HepG2 (cell line): ENCODE results near the gene FMC1. TPM values are rescaled to one million over a fixed set of nuclear protein-coding genes. Genes with fewer than 3 reads are reported as not detected.
A peak's percentile ranks its signal among the peaks of the same experiment; 100 is the strongest.

Experiments used
- ATAC-seq: fragments of 200-7000 bp; cut with Tn5 transposase; 3 replicates; pipeline ENCODE4 v1.9.1; 2020; ENCODE audit warnings: mild to moderate bottlenecking, moderate library complexity
- BruUV-seq: library from RNA; stranded (reverse); fragments of 400-500 nt; replicated peaks from 2 replicates; lab custom pipeline; 2021; lab: Mats Ljungman, UMichigan
- CTCF ChIA-PET: fragments of 300-600 bp; formaldehyde crosslinking; extraction: SDS; loops from one replicate; lab custom pipeline; 2021; ENCODE audit warnings: low total read pairs, inconsistent platforms, low intra/inter-chr PET ratio; lab: Yijun Ruan, JAX
- POLR2A ChIA-PET: fragments of 350-600 bp; sonication (Branson Sonifier 250); formaldehyde crosslinking; loops from one replicate; lab custom pipeline; 2020; ENCODE audit warnings: antibody characterized with exemption, inconsistent platforms; lab: Yijun Ruan, JAX
- DNase-seq: peaks from one replicate; pipeline ENCODE4 v3.0.0-alpha.2; 2015; ENCODE audit warnings: low spot score
- FAIRE-seq: peaks from 3 replicates; lab custom pipeline; 2011; peaks lifted over from hg19 to GRCh38; lab: Jason Lieb, UNC
- H2AFZ ChIP-seq: one replicate; pipeline ENCODE4 v1.6.1; 2011; ENCODE audit warnings: low read length, inconsistent platforms
- H3K27ac ChIP-seq: fragments of 300-600 bp; 3 replicates; pipeline ENCODE4 v1.8.0; 2011; ENCODE audit warnings: mixed run types, mild to moderate bottlenecking, mixed read lengths, low read length, inconsistent platforms; ENCODE audit not compliant: insufficient read depth; ENCODE audit errors: extremely low read length
- H3K27me3 ChIP-seq, 2 experiments: fragments of 200-600 bp in 1 of 2; 2 replicates in 1 of 2; 3 replicates in 1 of 2; pipeline versions ENCODE4 v1.6.0 to v1.8.0; 2011; ENCODE audit warnings: low read length in 2 of 2, mild to moderate bottlenecking in 2 of 2, moderate library complexity in 2 of 2, inconsistent platforms in 1 of 2; ENCODE audit not compliant: insufficient read depth in 2 of 2, control insufficient read depth in 1 of 2
- H3K36me3 ChIP-seq, 2 experiments: fragments of 200-600 bp in 1 of 2; replicated peaks in 1 of 2; 2 replicates in 1 of 2; 3 replicates in 1 of 2; pipeline versions ENCODE4 v1.5.1 to v1.8.0; 2011; ENCODE audit warnings: low read length in 2 of 2, inconsistent platforms in 1 of 2; ENCODE audit not compliant: insufficient read depth in 2 of 2, control insufficient read depth in 1 of 2
- H3K4me1 ChIP-seq: 2 replicates; pipeline ENCODE4 v1.5.1; 2012; ENCODE audit warnings: low read length, inconsistent platforms; ENCODE audit not compliant: insufficient read depth
- H3K4me2 ChIP-seq: 2 replicates; pipeline ENCODE4 v1.6.0; 2011; ENCODE audit warnings: low read depth, low read length, inconsistent platforms
- H3K4me3 ChIP-seq, 3 experiments: fragments of 200-600 bp in 1 of 3; sonication (generic), shearing (Covaris generic) in 1 of 3; replicated peaks in 1 of 3; 2 replicates each; pipeline ENCODE4 v1.5.1; 2011 to 2016; ENCODE audit warnings: low read length in 3 of 3, inconsistent platforms in 2 of 3, low read depth in 2 of 3, mild to moderate bottlenecking in 2 of 3, control low read depth in 1 of 3, mixed read lengths in 1 of 3; ENCODE audit not compliant: insufficient read depth in 1 of 3
- H3K79me2 ChIP-seq: one replicate; pipeline ENCODE4 v1.6.1; 2011; ENCODE audit warnings: low read length, inconsistent platforms; ENCODE audit not compliant: insufficient read depth
- H3K9ac ChIP-seq: 2 replicates; pipeline ENCODE4 v1.6.0; 2011; ENCODE audit warnings: mild to moderate bottlenecking, low read depth, low read length, inconsistent platforms; ENCODE audit not compliant: insufficient read depth
- H3K9me3 ChIP-seq: 2 replicates; pipeline ENCODE4 v1.5.1; 2012; ENCODE audit warnings: mild to moderate bottlenecking, low read length
- H4K20me1 ChIP-seq: 2 replicates; pipeline ENCODE4 v1.6.0; 2011; ENCODE audit warnings: inconsistent platforms, mild to moderate bottlenecking, low read length, moderate library complexity; ENCODE audit not compliant: insufficient read depth
- ATF1 ChIP-seq: IDR thresholded peaks from 2 replicates; pipeline ENCODE4 v1.6.1; 2016; ENCODE audit warnings: mild to moderate bottlenecking, control low read depth
- ATF3 ChIP-seq: sonication (generic); formaldehyde crosslinking; IDR thresholded peaks from 2 replicates; pipeline ENCODE4 v1.4.0; 2020; ENCODE audit warnings: missing genetic modification reagents
- CEBPG ChIP-seq: IDR thresholded peaks from 2 replicates; pipeline ENCODE4 v1.6.1; 2016
- GTF2F1 ChIP-seq: fragments of 150-350 bp; IDR thresholded peaks from 2 replicates; pipeline ENCODE4 v1.6.1; 2014; ENCODE audit warnings: low read length
- HCFC1 ChIP-seq: fragments of 150-350 bp; IDR thresholded peaks from 2 replicates; pipeline ENCODE4 v1.6.1; 2014; ENCODE audit warnings: low read depth, low read length
- HMG20A ChIP-seq: IDR thresholded peaks from 2 replicates; pipeline ENCODE4 v1.6.1; 2016; ENCODE audit warnings: borderline replicate concordance
- NAIF1 ChIP-seq: sonication (generic); formaldehyde crosslinking; IDR thresholded peaks from 2 replicates; pipeline ENCODE4 v1.5.0; 2020; ENCODE audit warnings: mild to moderate bottlenecking, missing genetic modification reagents, borderline replicate concordance
- NCOR1 ChIP-seq: fragments of 200-600 bp; sonication (generic); IDR thresholded peaks from 2 replicates; pipeline ENCODE4 v1.7.0; 2017; ENCODE audit warnings: antibody characterized with exemption, low read length, borderline replicate concordance
- NFRKB ChIP-seq: fragments of 450-650 bp; IDR thresholded peaks from 2 replicates; pipeline ENCODE4 v1.6.1; 2017
- NRL ChIP-seq: sonication (generic); formaldehyde crosslinking; IDR thresholded peaks from 2 replicates; pipeline ENCODE4 v1.5.0; 2020; ENCODE audit warnings: missing genetic modification reagents, mild to moderate bottlenecking, moderate library complexity, borderline replicate concordance
- SAFB2 ChIP-seq: sonication (generic); formaldehyde crosslinking; IDR thresholded peaks from 2 replicates; pipeline ENCODE4 v1.5.1; 2020; ENCODE audit warnings: missing genetic modification reagents, low read depth, mild to moderate bottlenecking, borderline replicate concordance
- SIX4 ChIP-seq: sonication (generic); formaldehyde crosslinking; IDR thresholded peaks from 2 replicates; pipeline ENCODE4 v1.4.0; 2020; ENCODE audit warnings: missing genetic modification reagents
- ZBTB43 ChIP-seq: sonication (generic); formaldehyde crosslinking; conservative IDR thresholded peaks from 2 replicates; pipeline ENCODE4 v1.4.0; 2020; ENCODE audit warnings: missing genetic modification reagents
- ZNF225 ChIP-seq: sonication (generic); formaldehyde crosslinking; IDR thresholded peaks from 2 replicates; pipeline ENCODE4 v1.4.0; 2020; ENCODE audit warnings: mild to moderate bottlenecking, missing genetic modification reagents
- ZNF281 ChIP-seq: sonication (generic); formaldehyde crosslinking; IDR thresholded peaks from 2 replicates; pipeline ENCODE4 v1.4.0; 2020; ENCODE audit warnings: missing genetic modification reagents, borderline replicate concordance
- ZNF569 ChIP-seq: sonication (generic); formaldehyde crosslinking; IDR thresholded peaks from 2 replicates; pipeline ENCODE4 v1.5.0; 2020; ENCODE audit warnings: mild to moderate bottlenecking, missing genetic modification reagents, moderate library complexity, borderline replicate concordance
- ZNF598 ChIP-seq: sonication (generic); formaldehyde crosslinking; IDR thresholded peaks from 2 replicates; pipeline ENCODE4 v1.5.1; 2020; ENCODE audit warnings: mild to moderate bottlenecking, missing genetic modification reagents, borderline replicate concordance
- ZNF703 ChIP-seq: sonication (generic); formaldehyde crosslinking; IDR thresholded peaks from 2 replicates; pipeline ENCODE4 v1.5.1; 2020; ENCODE audit warnings: missing genetic modification reagents, mild to moderate bottlenecking, moderate library complexity, borderline replicate concordance
- ZNF782 ChIP-seq: sonication (generic); formaldehyde crosslinking; IDR thresholded peaks from 2 replicates; pipeline ENCODE4 v1.4.0; 2020; ENCODE audit warnings: missing genetic modification reagents, mild to moderate bottlenecking, borderline replicate concordance
- WGBS: methylation state at CpG from one replicate; pipeline ENCODE4 v1.1.6; 2017; ENCODE audit warnings: low lambda C conversion rate; 5-methylcytosine and 5-hydroxymethylcytosine counted together
- in situ Hi-C: cut with HindIII; loops from 2 replicates; pipeline ENCODE4 v1.10.0; 2017; ENCODE audit warnings: low pct_unique_long_range_greater_than_20kb; ENCODE audit not compliant: extremely low pct_ligation_motif_present
- intact Hi-C: fragments of 100-400 bp; cut with micrococcal nuclease; formaldehyde crosslinking; loops from one replicate; pipeline ENCODE4 v1.10.0; 2022; ENCODE audit not compliant: unreplicated experiment
- polyA plus RNA-seq, 8 experiments: library from polyadenylated mRNA; depleted of rRNA in 3 of 8; stranded (reverse) in 7 of 8; unstranded in 1 of 8; fragments of >200 nt; fragmentation: Illumina TruSeq in 4 of 8; extraction: Trizol in 4 of 8; gene quantifications; 2 replicates each; pipeline versions ENCODE4 v1.2.1 to v1.2.3, GENCODE V29; 2011 to 2016; ENCODE audit warnings: low read depth in 4 of 8, missing spikeins in 1 of 8, mixed read lengths in 1 of 8; ENCODE audit not compliant: insufficient read depth in 1 of 8
- total RNA-seq, 5 experiments: library from RNA; depleted of rRNA; stranded (reverse); fragments of >200 nt; fragmentation: Illumina TruSeq; extraction: Trizol; gene quantifications; 2 replicates each; pipeline ENCODE4 v1.2.3, GENCODE V29; 2016; ENCODE audit warnings: low read depth in 1 of 5

FMC1 gene
- total and polyA plus RNA-seq, 2 of the 13 experiments (the other 11 are each of a cell fraction or from before 2014, with no cell fraction given) = 39.2 to 50.7 TPM

- Histone ChIP-seq H2AFZ (no peak within 1 kb of the TSS), H3K9ac (peak within 1 kb of the TSS; percentile 98), H3K36me3 (peaks cover 3 to 7% of the 10 kb centered on the region in 2 experiments; a peak in 3 of 5 replicates), H3K79me2 (peaks cover 44% of the 10 kb centered on the region), H3K27me3 (no peaks in the 10 kb centered on the region), H3K4me1 (peaks cover 30% of the 10 kb centered on the region), H4K20me1 (peaks cover 17% of the 10 kb centered on the region; the same call in 1 of the 2 replicates), H3K4me2 (peak within 1 kb of the TSS; percentile 90), H3K9me3 (no peaks in the 10 kb centered on the region), H3K27ac (peak within 1 kb of the TSS; percentile 99), H3K4me3 (peak within 1 kb of the TSS; percentile 70 to 97 (median 89))
- intact Hi-C loops = loop anchor here (1.0 to 2.0 kb wide), 2 partner anchors 18 to 39 kb away; partner anchors contain the start of gene FMC1
- in situ Hi-C loops = no loop called here
- FAIRE-seq (no peak), ATAC-seq (peak; percentile 84), DNase-seq (peak; percentile 95)
- BruUV-seq = no TSS peak
- ChIA-PET POLR2A (interaction anchor here (0.6 to 2.3 kb wide), 15 partner anchors 11 to 314 kb away, joined by 3 to 30 read pairs (median 5); partner anchors contain the start of genes FMC1 and UBN2), CTCF (no interaction called here)
- WGBS = 1% methylated on average over 17 of the region's 98 CpGs
- TF ChIP-seq NRL (CRISPR knock-in tag) (peak; percentile 70), ZBTB43 (CRISPR knock-in tag) (peak; percentile 86; the same call in 1 of the 2 replicates), SAFB2 (CRISPR knock-in tag) (peak; percentile 91; the same call in 1 of the 2 replicates), SIX4 (CRISPR knock-in tag) (peak; percentile 59; the same call in 1 of the 2 replicates), ZNF703 (no peak; the same call in 1 of the 2 replicates), GTF2F1 (no peak; the same call in 1 of the 2 replicates), CEBPG (0 out of 2 replicates have a peak, but pooled peaks have one; percentile 25), NCOR1 (no peak), NFRKB (no peak), ZNF281 (CRISPR knock-in tag) (no peak; the same call in 1 of the 2 replicates), HMG20A (CRISPR knock-in tag) (no peak), ZNF569 (peak; percentile 49; the same call in 1 of the 2 replicates), ZNF225 (CRISPR knock-in tag) (peak; percentile 96), ATF1 (CRISPR knock-in tag) (peak; percentile 71), NAIF1 (CRISPR knock-in tag) (peak; percentile 81), ZNF782 (no peak; the same call in 1 of the 2 replicates), ATF3 (CRISPR knock-in tag) (no peak; the same call in 1 of the 2 replicates), HCFC1 (0 out of 2 replicates have a peak, but pooled peaks have one; percentile 38), ZNF598 (CRISPR knock-in tag) (peak; percentile 81; the same call in 1 of the 2 replicates)
Measured at GRCh38 chr7:139359366-139360209, 18.5 kb downstream of the FMC1 start, which contains the start of gene LUC7L2. TSS of gene LUC7L2 (plus strand) at chr7:139359894. CDS start at chr7:139360262, 368 bp downstream.
